Measurements from ENCODE around the gene CGN. TPM values are rescaled to one million over a fixed set of nuclear protein-coding genes. Genes with fewer than 3 reads are reported as not detected.

The CGN gene
- total RNA-seq, 6 experiments from 2014 or later, result 0.17 to 0.28 (median 0.21) TPM

DNA sequence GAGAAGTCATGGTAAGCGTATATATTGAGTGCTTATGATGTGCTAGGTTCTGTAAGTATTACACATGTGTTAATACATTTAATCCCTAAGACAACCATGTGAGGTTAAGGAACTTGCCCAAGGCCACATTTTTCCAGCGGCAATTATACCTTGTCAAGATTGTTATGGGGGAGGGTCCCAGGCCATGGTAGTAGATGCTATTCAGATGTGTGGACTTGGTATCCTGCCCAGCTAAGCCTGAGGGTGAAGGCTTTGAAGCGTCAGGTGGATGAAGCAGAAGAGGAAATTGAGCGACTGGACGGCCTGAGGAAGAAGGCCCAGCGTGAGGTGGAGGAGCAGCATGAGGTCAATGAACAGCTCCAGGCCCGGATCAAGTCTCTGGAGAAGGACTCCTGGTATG, 25.3 kb downstream of the CGN start:
- Mint-ChIP-seq H3K27me3 (ENCODE audit: insufficient read depth) (peaks cover 6% of the 10 kb centered on the region), H3K27ac (peak overlapping the region; percentile 91), H3K4me1 (ENCODE audit: low read depth) (peaks cover 63% of the 10 kb centered on the region), H3K4me3 (peak overlapping the region; percentile 37; the same call in 1 of the 2 replicates), H3K36me3 (ENCODE audit: low read depth) (no peaks in the 10 kb centered on the region), H3K9me3 (no peaks in the 10 kb centered on the region)
- TF ChIP-seq, protein P1, sequence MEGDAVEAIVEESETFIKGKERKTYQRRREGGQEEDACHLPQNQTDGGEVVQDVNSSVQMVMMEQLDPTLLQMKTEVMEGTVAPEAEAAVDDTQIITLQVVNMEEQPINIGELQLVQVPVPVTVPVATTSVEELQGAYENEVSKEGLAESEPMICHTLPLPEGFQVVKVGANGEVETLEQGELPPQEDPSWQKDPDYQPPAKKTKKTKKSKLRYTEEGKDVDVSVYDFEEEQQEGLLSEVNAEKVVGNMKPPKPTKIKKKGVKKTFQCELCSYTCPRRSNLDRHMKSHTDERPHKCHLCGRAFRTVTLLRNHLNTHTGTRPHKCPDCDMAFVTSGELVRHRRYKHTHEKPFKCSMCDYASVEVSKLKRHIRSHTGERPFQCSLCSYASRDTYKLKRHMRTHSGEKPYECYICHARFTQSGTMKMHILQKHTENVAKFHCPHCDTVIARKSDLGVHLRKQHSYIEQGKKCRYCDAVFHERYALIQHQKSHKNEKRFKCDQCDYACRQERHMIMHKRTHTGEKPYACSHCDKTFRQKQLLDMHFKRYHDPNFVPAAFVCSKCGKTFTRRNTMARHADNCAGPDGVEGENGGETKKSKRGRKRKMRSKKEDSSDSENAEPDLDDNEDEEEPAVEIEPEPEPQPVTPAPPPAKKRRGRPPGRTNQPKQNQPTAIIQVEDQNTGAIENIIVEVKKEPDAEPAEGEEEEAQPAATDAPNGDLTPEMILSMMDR (IDR thresholded peaks at IDR 0.05), result no peak
- DNase-seq, result no peak

DNA sequence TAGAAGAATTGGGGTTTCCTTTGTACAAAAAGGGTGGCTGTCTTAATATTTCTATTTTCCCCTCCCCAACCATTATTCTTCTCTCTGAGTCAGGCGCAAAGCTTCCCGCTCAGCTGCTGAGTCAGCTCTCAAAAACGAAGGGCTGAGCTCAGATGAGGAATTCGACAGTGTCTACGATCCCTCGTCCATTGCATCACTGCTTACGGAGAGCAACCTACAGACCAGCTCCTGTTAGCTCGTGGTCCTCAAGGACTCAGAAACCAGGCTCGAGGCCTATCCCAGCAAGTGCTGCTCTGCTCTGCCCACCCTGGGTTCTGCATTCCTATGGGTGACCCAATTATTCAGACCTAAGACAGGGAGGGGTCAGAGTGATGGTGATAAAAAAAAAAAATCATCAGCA, 25.9 kb downstream of the CGN start:
- Mint-ChIP-seq H3K4me3 (no peak overlapping the region), H3K36me3 (ENCODE audit: low read depth) (no peaks in the 10 kb centered on the region), H3K27ac (peak overlapping the region; percentile 91), H3K9me3 (no peaks in the 10 kb centered on the region), H3K4me1 (ENCODE audit: low read depth) (peaks cover 70% of the 10 kb centered on the region), H3K27me3 (ENCODE audit: insufficient read depth) (peaks cover 6% of the 10 kb centered on the region)
- peak; percentile 93 for DNase-seq
- TF ChIP-seq, protein P1 (IDR thresholded peaks at IDR 0.05), result no peak

DNA sequence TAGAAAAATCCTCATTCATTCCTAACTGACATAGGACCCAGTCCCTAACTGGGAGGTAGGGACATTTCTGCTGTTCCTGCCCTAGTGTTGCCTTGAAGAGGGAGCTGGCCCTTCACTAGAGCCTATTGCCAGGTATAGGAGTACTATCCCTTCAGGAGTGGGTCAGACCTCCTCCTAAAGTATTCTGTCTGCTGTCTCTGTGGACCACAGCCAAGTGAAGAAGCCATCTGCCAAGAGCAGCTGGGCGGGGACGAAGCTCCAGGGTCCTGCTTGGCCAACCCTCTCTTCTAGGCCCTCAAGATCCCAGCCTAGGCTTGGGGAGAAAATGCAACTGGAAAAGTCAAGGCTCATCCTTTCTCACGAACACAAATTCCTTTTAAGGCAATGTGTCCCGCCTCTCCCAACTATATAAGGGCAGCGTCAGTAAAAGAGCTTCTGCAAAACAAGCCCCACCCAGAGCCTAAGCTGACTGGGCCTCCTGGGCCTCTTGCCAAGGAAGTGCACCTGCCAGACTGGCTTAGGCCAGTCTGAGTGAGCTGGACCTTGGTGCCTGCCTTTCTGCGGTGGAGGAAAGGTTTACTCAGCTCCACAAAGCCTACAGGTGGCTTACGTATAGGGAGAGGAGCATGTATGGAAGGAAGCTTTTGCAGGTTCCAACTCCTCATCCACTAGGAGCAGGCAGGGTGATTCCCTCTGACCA, 28.3 kb downstream of the CGN start:
- DNase-seq, result peak; percentile 79
- TF ChIP-seq, protein P1 (IDR thresholded peaks at IDR 0.05), result no peak
- Mint-ChIP-seq H3K36me3 (ENCODE audit: low read depth) (no peaks in the 10 kb centered on the region), H3K27ac (peak overlapping the region; percentile 24; the same call in 1 of the 2 replicates), H3K4me1 (ENCODE audit: low read depth) (peaks cover 86% of the 10 kb centered on the region), H3K9me3 (no peaks in the 10 kb centered on the region), H3K4me3 (peak overlapping the region; percentile 96), H3K27me3 (ENCODE audit: insufficient read depth) (peaks cover 6% of the 10 kb centered on the region)

DNA sequence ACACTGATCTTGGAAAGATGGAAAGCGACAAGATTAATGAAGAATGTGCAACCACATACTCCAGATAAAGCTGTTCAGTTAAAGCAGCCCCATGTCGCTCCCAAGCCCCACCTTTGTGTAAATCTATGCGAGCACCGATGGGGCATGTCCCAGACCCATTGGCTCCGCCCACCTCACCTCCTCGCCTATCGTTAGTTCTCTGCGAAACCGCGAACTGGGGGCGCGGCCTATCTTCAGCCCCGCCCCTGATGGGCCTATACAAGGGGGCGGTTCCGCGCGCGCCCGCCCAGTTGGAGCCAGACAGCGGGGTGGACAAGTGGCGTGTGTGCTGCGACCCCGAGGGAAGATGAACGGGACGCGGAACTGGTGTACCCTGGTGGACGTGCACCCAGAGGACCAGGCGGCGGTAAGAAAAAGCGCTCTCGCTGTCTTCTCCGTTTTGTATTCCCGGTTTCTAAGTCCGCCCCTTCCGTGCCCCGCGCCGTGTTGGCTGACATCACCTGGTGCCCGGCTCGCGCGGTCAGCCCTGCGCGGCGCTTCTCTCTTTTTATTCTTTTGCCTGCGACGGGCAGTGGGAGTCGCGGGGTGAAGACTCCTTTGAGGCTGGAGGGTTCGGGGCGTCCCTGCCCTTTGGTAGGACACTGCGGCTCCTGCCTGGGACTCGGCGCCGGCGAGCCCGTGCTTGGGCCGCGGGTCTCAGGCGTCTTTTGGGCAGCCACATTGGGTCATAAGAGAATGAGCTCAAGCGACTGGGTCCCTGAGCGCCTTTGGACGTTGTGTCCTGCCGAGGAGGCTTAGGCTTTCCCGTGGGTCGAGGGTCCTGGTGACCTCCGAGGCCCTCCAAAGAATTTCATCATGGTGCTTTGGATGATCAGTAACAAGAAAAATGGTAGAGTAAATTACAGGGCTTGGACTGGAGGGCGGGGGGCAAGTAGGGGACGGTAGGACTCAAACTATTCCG, 29.1 kb downstream of the CGN start, which contains the start of gene TUFT1:
Gene TUFT1, plus strand, starts transcription at position 289 of the 961 bp plus-strand sequence. Its CDS starts 58 bp downstream, at position 347.
- TF ChIP-seq, protein P1 (IDR thresholded peaks at IDR 0.05), result no peak
- Mint-ChIP-seq H3K4me1 (ENCODE audit: low read depth) (peaks cover 79% of the 10 kb centered on the region), H3K4me3 (peak within 1 kb of the TSS; percentile 96), H3K27ac (peak within 1 kb of the TSS; percentile 80), H3K36me3 (ENCODE audit: low read depth) (no peaks in the 10 kb centered on the region), H3K27me3 (ENCODE audit: insufficient read depth) (peaks cover 6% of the 10 kb centered on the region), H3K9me3 (no peaks in the 10 kb centered on the region)
- DNase-seq, result peak; percentile 85

DNA sequence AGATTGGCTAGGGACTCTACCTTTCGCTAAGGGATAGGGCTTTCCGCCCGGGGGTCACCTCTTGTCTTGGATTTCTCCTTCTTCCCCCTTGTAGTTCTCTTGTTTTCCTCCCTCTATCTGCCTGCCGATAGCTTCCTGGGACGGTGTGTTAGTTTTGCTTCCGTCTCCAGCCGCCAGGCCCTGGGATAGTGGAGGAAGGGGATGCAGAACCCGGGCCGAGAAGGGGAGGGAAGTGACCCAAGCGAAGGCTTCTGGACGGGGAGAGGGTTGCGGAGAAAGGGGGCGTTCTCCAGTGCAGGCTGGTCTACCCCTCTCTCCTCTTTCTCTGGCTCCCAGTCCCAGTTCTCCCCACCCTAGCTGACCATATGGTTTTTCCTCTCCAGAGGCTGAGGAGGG, 29.8 kb downstream of the CGN start:
- Mint-ChIP-seq H3K4me3 (peak overlapping the region; percentile 96), H3K4me1 (ENCODE audit: low read depth) (peaks cover 79% of the 10 kb centered on the region), H3K36me3 (ENCODE audit: low read depth) (peaks cover 3% of the 10 kb centered on the region; the same call in 1 of the 2 replicates), H3K9me3 (no peaks in the 10 kb centered on the region), H3K27me3 (ENCODE audit: insufficient read depth) (peaks cover 6% of the 10 kb centered on the region), H3K27ac (peak overlapping the region; percentile 80; the same call in 1 of the 2 replicates)
- TF ChIP-seq, protein P1 (IDR thresholded peaks at IDR 0.05), result no peak
- no peak for DNase-seq
